Measurements from ENCODE around the gene STRN.

DNA sequence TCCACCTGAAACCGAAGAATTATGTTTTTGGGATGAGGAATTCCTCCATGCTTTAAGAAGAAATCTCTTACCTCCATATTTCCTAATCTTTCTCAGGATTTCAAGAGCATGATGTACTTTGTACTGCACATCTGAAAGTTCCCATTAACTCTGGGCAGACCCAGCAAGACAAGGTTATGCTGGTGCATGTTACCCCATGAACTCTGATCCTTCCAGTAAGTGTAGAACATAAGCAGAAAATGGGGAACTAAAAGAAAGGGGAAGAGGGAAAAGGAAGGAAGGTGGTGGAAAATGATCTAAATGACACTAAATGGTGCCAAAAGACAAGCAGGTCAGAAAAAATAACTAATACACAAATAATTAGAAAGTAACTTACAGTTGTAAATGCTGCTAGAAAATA, 50.7 kb downstream of the STRN start:
- TF ChIP-seq, protein P1, sequence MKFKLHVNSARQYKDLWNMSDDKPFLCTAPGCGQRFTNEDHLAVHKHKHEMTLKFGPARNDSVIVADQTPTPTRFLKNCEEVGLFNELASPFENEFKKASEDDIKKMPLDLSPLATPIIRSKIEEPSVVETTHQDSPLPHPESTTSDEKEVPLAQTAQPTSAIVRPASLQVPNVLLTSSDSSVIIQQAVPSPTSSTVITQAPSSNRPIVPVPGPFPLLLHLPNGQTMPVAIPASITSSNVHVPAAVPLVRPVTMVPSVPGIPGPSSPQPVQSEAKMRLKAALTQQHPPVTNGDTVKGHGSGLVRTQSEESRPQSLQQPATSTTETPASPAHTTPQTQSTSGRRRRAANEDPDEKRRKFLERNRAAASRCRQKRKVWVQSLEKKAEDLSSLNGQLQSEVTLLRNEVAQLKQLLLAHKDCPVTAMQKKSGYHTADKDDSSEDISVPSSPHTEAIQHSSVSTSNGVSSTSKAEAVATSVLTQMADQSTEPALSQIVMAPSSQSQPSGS (IDR thresholded peaks at IDR 0.05; ENCODE audit: low read length), result no peak
- no peak for TF ChIP-seq ATF3 (IDR thresholded peaks at IDR 0.05; ENCODE audit: borderline replicate concordance, extremely low read depth, low read depth, low read length)
- no peak for TF ChIP-seq RAD21 (IDR thresholded peaks at IDR 0.05; ENCODE audit: insufficient read depth, low read depth, low read length)
- TF ChIP-seq, protein P2, sequence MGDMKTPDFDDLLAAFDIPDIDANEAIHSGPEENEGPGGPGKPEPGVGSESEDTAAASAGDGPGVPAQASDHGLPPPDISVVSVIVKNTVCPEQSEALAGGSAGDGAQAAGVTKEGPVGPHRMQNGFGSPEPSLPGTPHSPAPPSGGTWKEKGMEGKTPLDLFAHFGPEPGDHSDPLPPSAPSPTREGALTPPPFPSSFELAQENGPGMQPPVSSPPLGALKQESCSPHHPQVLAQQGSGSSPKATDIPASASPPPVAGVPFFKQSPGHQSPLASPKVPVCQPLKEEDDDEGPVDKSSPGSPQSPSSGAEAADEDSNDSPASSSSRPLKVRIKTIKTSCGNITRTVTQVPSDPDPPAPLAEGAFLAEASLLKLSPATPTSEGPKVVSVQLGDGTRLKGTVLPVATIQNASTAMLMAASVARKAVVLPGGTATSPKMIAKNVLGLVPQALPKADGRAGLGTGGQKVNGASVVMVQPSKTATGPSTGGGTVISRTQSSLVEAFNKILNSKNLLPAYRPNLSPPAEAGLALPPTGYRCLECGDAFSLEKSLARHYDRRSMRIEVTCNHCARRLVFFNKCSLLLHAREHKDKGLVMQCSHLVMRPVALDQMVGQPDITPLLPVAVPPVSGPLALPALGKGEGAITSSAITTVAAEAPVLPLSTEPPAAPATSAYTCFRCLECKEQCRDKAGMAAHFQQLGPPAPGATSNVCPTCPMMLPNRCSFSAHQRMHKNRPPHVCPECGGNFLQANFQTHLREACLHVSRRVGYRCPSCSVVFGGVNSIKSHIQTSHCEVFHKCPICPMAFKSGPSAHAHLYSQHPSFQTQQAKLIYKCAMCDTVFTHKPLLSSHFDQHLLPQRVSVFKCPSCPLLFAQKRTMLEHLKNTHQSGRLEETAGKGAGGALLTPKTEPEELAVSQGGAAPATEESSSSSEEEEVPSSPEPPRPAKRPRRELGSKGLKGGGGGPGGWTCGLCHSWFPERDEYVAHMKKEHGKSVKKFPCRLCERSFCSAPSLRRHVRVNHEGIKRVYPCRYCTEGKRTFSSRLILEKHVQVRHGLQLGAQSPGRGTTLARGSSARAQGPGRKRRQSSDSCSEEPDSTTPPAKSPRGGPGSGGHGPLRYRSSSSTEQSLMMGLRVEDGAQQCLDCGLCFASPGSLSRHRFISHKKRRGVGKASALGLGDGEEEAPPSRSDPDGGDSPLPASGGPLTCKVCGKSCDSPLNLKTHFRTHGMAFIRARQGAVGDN (IDR thresholded peaks at IDR 0.05), result no peak
- no peak for TF ChIP-seq SUZ12 (IDR thresholded peaks at IDR 0.05; ENCODE audit: unreplicated experiment)
- TF ChIP-seq FOXK2 (IDR thresholded peaks at IDR 0.05), result no peak
- no peak for TF ChIP-seq POLR2A (IDR thresholded peaks at IDR 0.05; ENCODE audit: low read depth, low read length)
- TF ChIP-seq REST (IDR thresholded peaks at IDR 0.05; ENCODE audit: low read depth, low read length), result no peak
- no peak for TF ChIP-seq CTCF (IDR thresholded peaks at IDR 0.05 in 2 of 3, conservative IDR thresholded peaks at IDR 0.05 in 1 of 3; ENCODE audit: control insufficient read depth in 2 of 3, extremely low read depth in 1 of 3, insufficient read depth in 1 of 3, low read depth in 3 of 3, low read length in 3 of 3)

Measured in GM12878 (cell line).